Uterus (tissue), 4 donors: ENCODE data around the gene PHF13. TPM values are rescaled to one million over a fixed set of nuclear protein-coding genes. Genes with fewer than 3 reads are reported as not detected.

ENCODE experiments used
- DNase-seq, 2 donors: peaks; one replicate each; pipeline ENCODE4 v3.0.0-alpha.2; 2019 to 2020
- H3K27ac ChIP-seq, 2 donors: fragments of 200-600 bp; sonication (generic); 1 replicate in 1 of 2; 2 replicates in 1 of 2; pipeline ENCODE4 v1.5.1; 2016 to 2018
- H3K27me3 ChIP-seq, 2 donors: fragments of 200-600 bp; sonication (generic); one replicate each; pipeline ENCODE4 v1.5.1; 2018 to 2019; ENCODE audit warnings: control low read depth in 1 of 2
- H3K36me3 ChIP-seq, 2 donors: fragments of 200-600 bp; sonication (generic); one replicate each; pipeline ENCODE4 v1.5.1; 2019; ENCODE audit warnings: control low read depth in 1 of 2
- H3K4me1 ChIP-seq, 2 donors: fragments of 200-600 bp; sonication (generic); one replicate each; pipeline ENCODE4 v1.5.1; 2018 to 2019; ENCODE audit warnings: control low read depth in 1 of 2
- H3K4me3 ChIP-seq, 2 donors: fragments of 200-600 bp; sonication (generic); 1 replicate in 1 of 2; 2 replicates in 1 of 2; pipeline ENCODE4 v1.5.1; 2018 to 2019; ENCODE audit warnings: mild to moderate bottlenecking in 1 of 2
- H3K9me3 ChIP-seq, 2 donors: fragments of 200-600 bp; sonication (generic); one replicate each; pipeline ENCODE4 v1.5.1; 2019; ENCODE audit warnings: control low read depth in 1 of 2
- CTCF ChIP-seq, 4 experiments: fragments of 200-600 bp in 2 of 4; fragments of 450-650 bp in 2 of 4; sonication (generic) in 2 of 4; IDR thresholded peaks; one replicate each; pipeline ENCODE4 v1.5.1; 2016 to 2019; ENCODE audit warnings: antibody characterized with exemption in 4 of 4, mild to moderate bottlenecking in 2 of 4, moderate library complexity in 1 of 4
- POLR2A ChIP-seq, 2 donors: fragments of 450-650 bp; IDR thresholded peaks; one replicate each; pipeline ENCODE4 v1.6.1; 2016; ENCODE audit warnings: antibody characterized with exemption in 2 of 2, mild to moderate bottlenecking in 1 of 2, moderate library complexity in 1 of 2
- intact Hi-C: fragments of 100-400 bp; cut with DNase I; formaldehyde crosslinking; loops from one replicate; pipeline ENCODE4 v1.15.1; 2023; ENCODE audit warnings: low total_unique reads
- total RNA-seq, 4 donors: library from RNA; depleted of rRNA in 3 of 4; stranded (reverse); fragments of >200 nt in 3 of 4; gene quantifications; one replicate each; pipeline versions ENCODE4 v1.1.0 to v1.2.4, GENCODE V29; 2014 to 2023
- donor health status: DM: yes; HTN: yes; CAD: no.

Gene PHF13
- total RNA-seq, 4 donors from 2014 or later: 1.8 to 29.6 (median 15.0) TPM

- Histone ChIP-seq H3K36me3 (no peaks in the 10 kb centered on the region), H3K27me3 (no peaks in the 10 kb centered on the region), H3K9me3 (no peaks in the 10 kb centered on the region), H3K4me1 (peaks cover 0 to 12% of the 10 kb centered on the region in 2 donors), H3K4me3 (no peak overlapping the region), H3K27ac (no peak overlapping the region)
- no peak for TF ChIP-seq CTCF (IDR thresholded peaks at IDR 0.05)
- no peak for TF ChIP-seq POLR2A (IDR thresholded peaks at IDR 0.05)
- no peak for DNase-seq
- intact Hi-C loops: no loop called here
Measured at GRCh38 chr1:6668503-6668902, 55.0 kb downstream of the PHF13 start.

GRCh38 chr1:6672558-6672957 lies 59.0 kb downstream of the PHF13 start:
- intact Hi-C loops: no loop called here
- Histone ChIP-seq H3K27me3 (no peaks in the 10 kb centered on the region), H3K9me3 (no peaks in the 10 kb centered on the region), H3K36me3 (no peaks in the 10 kb centered on the region), H3K27ac (no peak overlapping the region), H3K4me3 (no peak overlapping the region), H3K4me1 (peaks cover 0 to 12% of the 10 kb centered on the region in 2 donors)
- no peak for DNase-seq
- no peak for TF ChIP-seq POLR2A (IDR thresholded peaks at IDR 0.05)
- no peak for TF ChIP-seq CTCF (IDR thresholded peaks at IDR 0.05)

Other genes starting within 250 kb of the PHF13 start
- 10 to 100 TPM in 2 of 4 donors, 1 to 10 TPM in 2; 7.4 to 27.6 (median 12.4) TPM for gene ACOT7, start 220.0 kb upstream of the PHF13 start, total RNA-seq
- under 1 TPM in 1 of 4 donors, not detected in 3; 0.21 TPM for gene HES2, start 193.8 kb upstream of the PHF13 start, total RNA-seq
- gene ESPN, start 189.0 kb upstream of the PHF13 start, total RNA-seq: 1 to 10 TPM in 1 of 4 donors, under 1 TPM in 1, not detected in 2; 0.58 to 2.5 TPM
- gene TNFRSF25, start 147.6 kb upstream of the PHF13 start, total RNA-seq: 10 to 100 TPM in 1 of 4 donors, 1 to 10 TPM in 3; 1.0 to 11.1 (median 4.8) TPM
- gene PLEKHG5, start 122.1 kb upstream of the PHF13 start, total RNA-seq: 10 to 100 TPM in 2 of 4 donors, 1 to 10 TPM in 2; 2.6 to 23.7 (median 8.2) TPM
- 10 to 100 TPM in 2 of 4 donors, 1 to 10 TPM in 2; 4.7 to 44.8 (median 23.7) TPM for gene NOL9, start 59.2 kb upstream of the PHF13 start, total RNA-seq
- gene TAS1R1, start 58.4 kb upstream of the PHF13 start, total RNA-seq: not detected
- gene ZBTB48, start 33.7 kb upstream of the PHF13 start, total RNA-seq: 10 to 100 TPM; 26.5 to 79.7 (median 47.6) TPM
- 10 to 100 TPM; 17.4 to 31.1 (median 20.6) TPM for gene KLHL21, start 10.9 kb upstream of the PHF13 start, total RNA-seq
- 10 to 100 TPM; 19.1 to 23.9 (median 21.9) TPM for gene THAP3, start 11.1 kb downstream of the PHF13 start, total RNA-seq
- gene DNAJC11, start 88.1 kb downstream of the PHF13 start, total RNA-seq: 10 to 100 TPM; 11.5 to 47.2 (median 22.3) TPM
- gene CAMTA1, start 171.7 kb downstream of the PHF13 start, total RNA-seq: 100 to 1,000 TPM in 1 of 4 donors, 10 to 100 TPM in 3; 29.7 to 427 (median 64.8) TPM